Panc1 (cell line): ENCODE data around the gene TRPV6. TPM values are rescaled to one million over a fixed set of nuclear protein-coding genes. Genes with fewer than 3 reads are reported as not detected.

Experiments used
- ATAC-seq: fragments of 200-7000 bp; cut with Tn5 transposase; 2 replicates; pipeline ENCODE4 v1.9.1; 2020; ENCODE audit warnings: mild to moderate bottlenecking, moderate library complexity
- BruUV-seq: library from RNA; stranded (reverse); fragments of 400-500 nt; replicated peaks from 2 replicates; lab custom pipeline; 2021; lab: Mats Ljungman, UMichigan
- CTCF ChIA-PET: fragments of 300-600 bp; sonication (Branson Sonifier 250); formaldehyde crosslinking; loops from one replicate; lab custom pipeline; 2022; ENCODE audit warnings: antibody characterized with exemption; lab: Charles Lee
- POLR2A ChIA-PET: fragments of 300-600 bp; sonication (Branson Sonifier 250); formaldehyde crosslinking; loops from one replicate; lab custom pipeline; 2022; ENCODE audit warnings: antibody characterized with exemption; lab: Charles Lee
- DNase-seq: peaks from one replicate; pipeline ENCODE4 v3.0.0-alpha.2; 2010; ENCODE audit warnings: low read depth, low spot score
- H3K27ac ChIP-seq: 2 replicates; pipeline ENCODE4 v1.5.1; 2011; ENCODE audit warnings: mild to moderate bottlenecking, low read length, inconsistent platforms
- H3K27me3 ChIP-seq: fragments of 200-500 bp; sonication (Bioruptor generic); 2 replicates; pipeline ENCODE4 v1.6.0; 2014; ENCODE audit warnings: low read length, inconsistent platforms; ENCODE audit not compliant: control insufficient read depth, insufficient read depth
- H3K36me3 ChIP-seq: fragments of 200-500 bp; sonication (Bioruptor generic); 2 replicates; pipeline ENCODE4 v1.5.1; 2014; ENCODE audit warnings: inconsistent platforms, mild to moderate bottlenecking, low read length, moderate library complexity; ENCODE audit not compliant: control insufficient read depth, insufficient read depth
- H3K4me1 ChIP-seq: 2 replicates; pipeline ENCODE4 v1.5.1; 2011; ENCODE audit warnings: inconsistent platforms, mild to moderate bottlenecking, low read length, moderate library complexity; ENCODE audit not compliant: control insufficient read depth, insufficient read depth
- H3K4me3 ChIP-seq, 2 experiments: 2 replicates each; pipeline ENCODE4 v1.5.1; 2011 to 2012; ENCODE audit warnings: low read depth in 2 of 2, low read length in 2 of 2, mild to moderate bottlenecking in 2 of 2, inconsistent platforms in 1 of 2, moderate library complexity in 1 of 2
- H3K9me3 ChIP-seq: fragments of 200-500 bp; sonication (Bioruptor generic); 2 replicates; pipeline ENCODE4 v1.5.1; 2014; ENCODE audit warnings: low read depth, mild to moderate bottlenecking, inconsistent platforms, low read length, moderate library complexity; ENCODE audit not compliant: control insufficient read depth, insufficient read depth
- CTCF ChIP-seq: fragments of 450-650 bp; IDR thresholded peaks from 2 replicates; pipeline ENCODE4 v1.5.1; 2017; ENCODE audit warnings: mild to moderate bottlenecking
- POLR2AphosphoS5 ChIP-seq: IDR thresholded peaks from 2 replicates; pipeline ENCODE4 v1.6.1; 2012; ENCODE audit warnings: mild to moderate bottlenecking, low read depth, low read length, moderate library complexity
- REST ChIP-seq, 2 experiments: IDR thresholded peaks; 2 replicates each; pipeline ENCODE4 v1.6.1; 2011 to 2012; ENCODE audit warnings: low read depth in 2 of 2, control low read depth in 1 of 2, low read length in 1 of 2, mild to moderate bottlenecking in 1 of 2, moderate library complexity in 1 of 2; ENCODE audit not compliant: insufficient read depth in 1 of 2
- SIN3A ChIP-seq: IDR thresholded peaks from 2 replicates; pipeline ENCODE4 v1.6.1; 2012; ENCODE audit warnings: low read depth, mild to moderate bottlenecking, low read length, moderate library complexity, borderline replicate concordance; ENCODE audit not compliant: insufficient read depth
- TCF7L2 ChIP-seq: IDR thresholded peaks from 2 replicates; pipeline ENCODE4 v1.6.1; 2011; ENCODE audit warnings: mild to moderate bottlenecking, low read depth, low read length, inconsistent platforms
- in situ Hi-C: cut with HindIII; loops from 2 replicates; pipeline ENCODE4 v1.10.0; 2016; ENCODE audit warnings: low sequenced_read_pairs, low pct_unique_long_range_greater_than_20kb
- intact Hi-C: fragments of 100-400 bp; cut with micrococcal nuclease; formaldehyde crosslinking; loops from one replicate; pipeline ENCODE4 v1.10.0; 2022; ENCODE audit not compliant: unreplicated experiment
- total RNA-seq: library from RNA; stranded (reverse); gene quantifications from one replicate; pipeline ENCODE4 v1.2.1, GENCODE V29; 2021; ENCODE audit not compliant: unreplicated experiment

The TRPV6 gene
- total RNA-seq, 1 experiment from 2014 or later, result not detected

DNA sequence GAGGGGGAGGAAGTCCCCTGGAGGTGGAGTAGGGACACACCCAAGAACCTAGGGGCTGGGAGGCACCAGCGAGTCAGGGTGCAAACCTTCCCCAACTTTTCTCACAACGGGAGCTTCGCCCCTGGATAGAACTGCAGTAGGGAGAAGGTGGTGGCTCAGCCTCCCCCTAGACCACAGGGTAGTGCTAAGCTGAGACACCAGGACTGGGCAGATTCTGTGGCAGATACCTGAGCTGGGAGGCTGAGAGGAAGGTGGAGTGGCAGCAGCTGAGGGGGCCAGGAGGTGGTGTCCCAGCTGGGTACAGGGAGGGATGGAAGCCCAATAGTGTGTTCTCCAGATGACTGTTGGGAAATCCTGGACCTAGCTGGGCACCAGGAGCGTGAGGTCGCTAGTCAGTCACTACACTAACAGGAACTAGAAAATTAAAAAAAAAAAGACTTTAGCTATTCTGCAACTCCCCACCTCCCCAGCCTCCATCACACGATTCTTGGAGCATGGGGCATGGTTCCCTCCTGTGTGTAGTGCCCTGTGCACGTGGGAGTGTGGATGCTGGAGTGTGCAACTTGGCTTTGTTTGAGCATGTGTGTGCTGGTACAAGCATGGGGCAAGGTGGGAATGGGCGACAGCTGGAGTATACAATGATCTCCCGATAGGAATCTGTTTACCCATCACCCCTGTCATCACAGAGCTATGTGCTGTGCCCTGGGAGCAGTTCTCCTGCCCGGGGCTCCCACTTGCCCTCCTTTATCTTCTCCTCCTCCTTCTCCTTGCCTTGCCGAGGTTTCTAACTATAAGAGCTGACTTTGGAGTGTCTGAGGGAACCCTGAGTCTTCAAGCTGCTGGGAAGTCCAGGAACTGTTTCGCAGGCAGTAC is 8.8 kb upstream of the TRPV6 start:
- no peak for TF ChIP-seq CTCF
- TF ChIP-seq REST (IDR thresholded peaks at IDR 0.05; ENCODE audit: insufficient read depth in 1 of 2, low read depth in 2 of 2, low read length in 1 of 2), result no peak
- TF ChIP-seq SIN3A, result no peak
- TF ChIP-seq POLR2AphosphoS5, result no peak
- TF ChIP-seq TCF7L2, result no peak
- intact Hi-C loops (no loop called here), in situ Hi-C loops (no loop called here)
- no peaks in the 10 kb centered on the region; the same call in 1 of the 2 replicates for H3K27me3 ChIP-seq
- ChIA-PET CTCF (no interaction called here), POLR2A (no interaction called here)
- H3K27ac ChIP-seq, result no peak overlapping the region
- H3K9me3 ChIP-seq, result no peaks in the 10 kb centered on the region
- no peaks in the 10 kb centered on the region for H3K36me3 ChIP-seq
- ATAC-seq (0 out of 2 replicates have a peak, but pooled peaks have one; percentile 21), DNase-seq (no peak)
- no peak overlapping the region for H3K4me3 ChIP-seq
- H3K4me1 ChIP-seq, result no peaks in the 10 kb centered on the region
- BruUV-seq, result no TSS peak

- in situ Hi-C loops, result no loop called here
- DNase-seq (no peak), ATAC-seq (no peak)
- Histone ChIP-seq H3K9me3 (no peaks in the 10 kb centered on the region), H3K27ac (no peak overlapping the region), H3K36me3 (no peaks in the 10 kb centered on the region), H3K4me3 (no peak overlapping the region), H3K27me3 (no peaks in the 10 kb centered on the region; the same call in 1 of the 2 replicates), H3K4me1 (no peaks in the 10 kb centered on the region)
- TF ChIP-seq POLR2AphosphoS5 (no peak), CTCF (no peak), REST (IDR thresholded peaks at IDR 0.05; ENCODE audit: insufficient read depth in 1 of 2, low read depth in 2 of 2, low read length in 1 of 2) (no peak), TCF7L2 (no peak), SIN3A (no peak)
- no TSS peak for BruUV-seq
- ChIA-PET POLR2A (no interaction called here), CTCF (no interaction called here)
- intact Hi-C loops, result no loop called here
These were observed 7.4 kb upstream of the TRPV6 start for GRCh38 chr7:142892951-142893350.
